ENCODE measurements around the gene MRPS23.
A peak's percentile ranks its signal among the peaks of the same experiment; 100 is the strongest.

Gene MRPS23

DNA sequence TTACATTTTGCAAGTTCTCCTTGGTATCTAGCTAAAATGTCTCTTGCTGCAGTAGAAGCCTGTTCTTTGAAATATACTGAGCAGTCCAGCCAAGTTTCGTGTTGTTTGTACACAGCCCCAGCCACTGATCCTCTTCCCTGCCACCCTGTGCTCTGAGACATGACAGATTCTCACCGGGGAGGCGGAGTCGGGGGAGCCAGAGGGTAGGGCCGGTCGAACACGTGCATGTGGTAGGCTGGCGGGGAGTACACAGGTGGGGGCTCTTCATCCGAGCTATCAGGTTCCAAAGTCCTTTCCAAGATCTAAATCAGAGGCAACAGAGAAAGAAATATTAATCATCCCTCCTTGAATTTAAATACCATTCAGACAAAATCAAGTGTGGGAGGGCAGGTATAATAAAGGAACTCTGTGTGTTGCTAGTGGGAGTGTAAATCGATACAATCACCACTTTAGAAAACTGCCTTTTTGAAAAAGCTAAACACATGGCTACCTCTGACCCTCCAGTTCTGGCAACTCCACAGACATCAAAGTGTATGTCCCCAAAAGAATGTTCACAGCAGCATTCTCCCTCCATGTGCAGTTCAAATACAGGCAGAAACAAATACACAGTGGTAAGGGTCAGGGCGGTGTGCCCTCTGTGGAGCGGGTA lies 29.7 kb upstream of the MRPS23 start:
- no peak for DNase-seq (ENCODE audit: low read depth)

DNA sequence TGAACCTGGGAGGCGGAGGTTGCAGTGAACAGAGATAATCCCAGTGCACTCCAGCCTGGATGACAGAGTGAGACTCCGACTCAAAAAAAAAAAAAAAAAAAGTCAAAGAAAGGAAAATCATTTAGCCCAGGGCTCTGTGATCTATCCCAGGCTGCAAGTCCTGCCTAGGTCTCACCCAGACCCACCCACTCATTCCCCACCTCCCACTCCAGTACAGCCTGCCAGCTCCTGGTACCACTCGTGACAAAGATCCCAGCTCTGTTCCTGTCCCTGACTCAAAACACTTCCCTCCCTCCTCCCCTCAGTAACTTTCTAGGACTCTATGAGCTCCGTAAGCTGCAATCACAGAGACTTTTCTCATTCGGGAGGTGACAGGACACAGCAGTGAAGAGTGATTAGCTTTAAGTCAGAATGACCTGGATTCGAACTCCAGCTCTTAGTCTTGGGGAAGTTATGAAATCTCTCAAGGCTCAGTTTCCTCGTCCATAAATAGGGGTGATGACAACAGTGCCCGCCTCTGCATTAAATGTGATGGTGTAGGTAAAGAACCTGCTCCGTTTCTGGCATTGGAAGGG lies 28.0 kb upstream of the MRPS23 start:
- no peak for DNase-seq (ENCODE audit: low read depth)

DNA sequence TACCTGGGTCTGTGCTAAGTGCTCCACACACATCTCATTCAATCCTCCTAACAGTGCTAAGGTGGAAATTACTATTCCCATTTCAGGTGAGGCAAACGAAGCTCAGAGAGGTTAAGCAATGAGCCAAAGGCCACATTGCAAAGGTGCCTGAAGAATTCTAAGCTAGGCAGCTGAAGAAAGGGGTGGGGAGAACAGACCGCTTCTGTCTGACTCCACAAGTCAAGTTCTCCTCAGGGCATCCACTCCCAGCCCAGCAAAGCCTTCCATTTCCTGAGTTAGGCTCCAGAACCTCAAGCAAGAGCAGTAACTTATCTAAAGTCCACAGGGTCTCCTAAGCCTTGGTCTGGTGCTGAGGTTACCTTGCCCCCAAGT lies 27.0 kb upstream of the MRPS23 start:
- DNase-seq (ENCODE audit: low read depth) = no peak

DNA sequence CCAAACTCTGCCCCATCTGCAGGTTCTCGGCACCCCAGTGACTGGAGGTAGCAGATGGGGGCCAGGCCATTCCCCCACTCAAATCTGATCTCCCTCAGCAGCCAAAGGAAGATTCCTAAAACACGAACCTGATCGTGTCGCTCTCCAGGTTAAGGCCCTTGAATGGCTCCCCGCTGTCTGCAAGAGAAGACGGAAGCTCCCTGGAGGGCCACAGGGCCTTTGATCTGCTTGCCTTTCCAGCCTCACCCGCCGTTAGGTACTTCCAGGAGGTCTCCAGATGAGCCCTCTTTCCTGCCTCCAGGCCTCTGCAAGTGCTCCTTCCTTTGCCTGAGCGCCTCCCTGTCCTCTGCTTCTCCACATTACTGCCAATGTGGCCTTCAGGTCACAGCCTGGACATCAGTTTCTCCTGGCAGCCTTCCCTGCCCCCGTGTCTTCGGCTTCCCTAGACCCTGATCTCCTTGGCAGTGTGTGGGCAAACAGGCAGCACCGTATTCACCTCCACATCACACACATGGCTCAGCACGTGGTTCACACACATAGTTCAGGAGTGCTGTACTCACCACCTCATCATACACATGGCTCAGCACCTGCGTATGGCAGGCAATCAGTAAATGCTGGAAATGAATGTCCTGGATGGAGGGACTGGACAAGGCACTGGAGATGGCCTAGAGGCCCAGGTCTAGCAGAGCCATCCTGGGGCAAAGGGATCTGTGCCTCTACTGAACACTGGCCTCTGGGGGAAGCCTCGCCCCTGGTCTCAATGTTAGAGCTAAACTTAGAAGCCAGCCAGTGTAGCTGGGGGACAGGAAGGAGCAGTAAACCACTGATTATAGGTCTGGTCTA lies 26.4 kb upstream of the MRPS23 start:
- no peak for DNase-seq (ENCODE audit: low read depth)

DNA sequence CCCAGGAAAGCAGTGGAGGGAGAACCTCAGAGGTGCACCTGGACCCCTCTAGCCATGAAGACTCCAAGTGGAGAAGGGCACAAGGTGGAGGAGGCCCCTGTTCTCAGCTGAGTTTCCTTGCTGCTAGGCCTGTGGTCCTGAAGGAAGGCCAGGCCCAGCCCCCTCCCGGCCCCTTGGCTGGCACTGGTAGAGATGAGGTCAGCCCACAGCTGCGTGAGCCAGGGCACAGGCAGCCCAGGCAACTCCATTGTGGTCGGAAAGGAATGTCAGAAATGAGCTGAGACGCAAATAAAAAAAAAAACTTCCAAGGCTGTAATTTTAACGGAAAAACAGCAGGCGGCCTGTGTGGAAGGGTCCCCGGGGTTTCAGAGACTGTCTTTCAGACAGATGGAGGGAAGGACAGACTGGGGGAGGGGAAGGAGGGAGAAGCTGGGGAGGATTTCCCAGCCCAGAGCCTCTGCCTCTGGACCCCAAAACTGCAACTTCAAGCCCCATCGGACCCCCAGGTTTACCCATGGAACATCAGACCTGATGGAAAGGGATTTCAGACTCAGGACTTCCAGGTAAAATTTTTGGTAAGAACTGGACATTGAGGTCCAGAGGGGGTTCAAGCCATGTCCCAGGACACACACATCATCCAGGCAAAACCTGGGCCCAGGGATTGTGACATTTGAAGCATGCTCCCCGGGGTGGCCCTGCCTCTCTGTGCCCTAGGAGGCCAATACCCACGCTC lies 25.6 kb upstream of the MRPS23 start:
- DNase-seq (ENCODE audit: low read depth) = peak; percentile 94

DNA sequence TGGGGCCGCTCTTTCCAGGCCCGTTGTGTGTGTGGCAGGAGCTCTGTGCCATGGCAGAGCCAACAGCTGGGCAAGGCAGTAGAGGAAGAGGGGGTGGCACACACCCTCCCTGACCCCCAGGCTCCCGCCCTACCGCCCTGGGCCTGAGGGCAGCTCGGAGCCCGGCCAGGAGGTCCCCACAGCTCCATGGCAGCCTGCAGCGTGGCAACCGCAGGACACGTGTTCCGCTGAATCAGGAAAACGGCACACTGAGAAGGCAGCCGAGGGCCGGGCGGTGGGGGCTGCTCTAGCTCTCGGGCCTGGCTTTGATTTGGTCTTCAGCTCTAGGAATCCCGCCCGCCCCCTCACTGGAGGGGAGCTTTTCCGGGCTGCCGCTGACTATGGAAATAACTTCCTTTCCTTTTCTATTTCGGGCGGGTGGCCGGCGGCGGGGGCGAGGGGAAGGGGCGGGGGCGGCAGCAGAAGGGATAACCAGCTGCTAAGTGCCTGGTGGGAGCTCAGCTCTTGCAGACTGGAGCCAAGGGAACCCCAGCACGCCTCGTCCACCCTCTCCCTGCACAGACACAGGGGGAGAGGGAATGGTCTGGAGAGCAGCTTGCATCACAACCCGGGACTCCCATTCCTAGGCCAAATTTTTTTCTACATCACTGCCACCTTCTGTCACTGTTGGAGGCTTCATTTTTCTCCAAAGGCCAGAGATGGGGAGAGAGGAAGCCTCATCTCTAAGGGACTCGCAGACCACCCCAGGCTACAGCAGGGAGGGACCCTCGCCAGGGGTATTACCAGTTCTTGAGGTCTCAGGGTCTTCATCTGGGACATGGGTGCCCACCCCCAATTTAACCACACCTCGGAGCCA lies 24.8 kb upstream of the MRPS23 start:
- DNase-seq (ENCODE audit: low read depth) = no peak

DNA sequence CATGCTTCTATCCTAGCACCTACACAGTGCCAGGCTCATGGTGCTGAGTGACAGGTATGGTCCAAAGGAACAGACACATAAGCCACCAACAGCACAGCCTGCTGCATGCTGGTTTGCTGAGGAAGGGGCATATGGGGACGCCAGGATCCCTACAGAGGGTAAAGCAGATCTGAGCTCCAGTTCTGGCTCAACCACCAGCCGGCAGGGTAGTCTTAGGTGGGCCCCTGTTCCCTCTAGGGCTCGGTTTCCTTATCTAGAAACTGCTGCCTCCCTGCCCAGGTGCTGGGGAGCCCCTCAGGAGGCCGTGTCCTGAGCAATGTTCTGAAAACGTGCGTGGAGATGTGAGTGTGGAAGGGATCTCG lies 24.2 kb upstream of the MRPS23 start:
- DNase-seq (ENCODE audit: low read depth) = no peak

DNA sequence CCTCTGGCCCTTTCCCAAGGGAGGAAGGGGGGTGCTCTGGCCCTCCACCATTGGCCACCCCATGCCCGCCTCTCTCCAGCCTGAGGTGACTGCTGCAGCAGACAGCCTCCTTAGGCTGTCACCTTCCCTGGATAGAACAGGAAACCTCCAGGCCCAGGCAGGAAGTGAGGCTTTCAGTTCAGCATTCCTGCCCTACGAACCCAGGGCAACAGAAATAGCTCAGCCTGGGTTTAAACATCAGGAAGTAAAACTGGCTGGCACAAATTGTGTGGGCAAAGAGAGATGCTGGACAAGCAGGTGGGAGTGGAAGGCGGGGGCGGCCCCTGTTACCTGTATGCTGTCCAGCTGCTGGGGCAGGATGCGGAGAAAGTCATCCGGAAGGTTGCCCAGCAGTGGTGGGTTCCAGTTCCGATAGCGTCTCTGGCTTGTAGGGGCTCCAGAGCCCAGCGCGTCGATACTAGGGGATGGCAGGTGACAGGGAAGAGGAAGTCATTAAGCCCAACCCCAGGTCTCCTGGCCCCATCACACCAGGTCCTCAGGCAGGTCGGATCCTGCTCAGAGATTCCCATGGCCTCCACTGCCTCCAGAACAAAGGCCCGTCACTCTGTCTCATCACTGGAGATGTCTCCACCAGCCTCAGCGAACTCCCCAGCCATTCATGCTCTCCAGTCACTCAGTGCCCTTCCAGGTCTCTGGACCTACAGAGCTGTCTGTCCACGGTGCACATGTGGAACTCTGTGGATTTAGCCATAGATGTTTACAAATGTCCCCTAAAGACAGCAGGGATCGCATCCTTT lies 23.6 kb upstream of the MRPS23 start:
- no peak for DNase-seq (ENCODE audit: low read depth)

DNA sequence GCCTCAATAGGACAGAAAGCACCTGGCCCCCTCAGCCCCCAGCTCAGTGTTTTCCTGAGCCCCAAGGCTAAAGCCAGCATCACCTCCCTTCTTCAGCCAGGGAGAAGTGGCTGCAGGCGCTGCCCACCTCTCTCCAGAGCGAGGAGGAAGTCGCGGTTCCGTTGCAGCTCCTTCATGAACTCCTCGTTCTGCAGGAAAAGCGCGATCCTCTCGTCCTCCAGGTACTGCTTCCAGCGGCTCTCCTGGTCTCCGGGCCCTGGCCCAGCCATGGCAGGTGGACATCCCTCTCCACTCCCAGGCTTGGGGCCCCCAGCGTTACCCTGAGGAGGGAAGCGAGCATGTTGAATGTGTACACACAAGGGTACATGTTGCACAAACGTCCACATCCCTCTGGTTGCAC lies 22.7 kb upstream of the MRPS23 start:
- no peak for DNase-seq (ENCODE audit: low read depth)

DNA sequence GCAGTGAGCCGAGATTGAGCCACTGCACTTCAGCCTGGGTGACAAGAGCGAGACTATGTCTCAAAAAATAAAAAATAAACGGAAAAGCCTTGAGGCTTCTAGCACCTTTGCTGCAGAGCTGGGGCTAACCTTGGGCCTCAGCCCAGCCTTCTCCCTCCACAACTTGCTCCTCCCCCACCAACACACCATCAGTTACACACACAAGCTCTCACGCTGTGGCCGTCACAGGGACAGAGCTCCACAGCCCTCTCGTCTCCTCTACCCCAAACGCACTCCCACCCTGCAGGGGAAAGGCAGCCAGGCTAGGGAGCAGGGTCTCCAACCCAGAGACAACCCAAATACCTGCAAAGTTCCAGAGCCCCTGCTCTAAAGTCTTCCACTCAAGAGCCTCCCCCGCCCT lies 22.0 kb upstream of the MRPS23 start:
- no peak for DNase-seq (ENCODE audit: low read depth)

DNA sequence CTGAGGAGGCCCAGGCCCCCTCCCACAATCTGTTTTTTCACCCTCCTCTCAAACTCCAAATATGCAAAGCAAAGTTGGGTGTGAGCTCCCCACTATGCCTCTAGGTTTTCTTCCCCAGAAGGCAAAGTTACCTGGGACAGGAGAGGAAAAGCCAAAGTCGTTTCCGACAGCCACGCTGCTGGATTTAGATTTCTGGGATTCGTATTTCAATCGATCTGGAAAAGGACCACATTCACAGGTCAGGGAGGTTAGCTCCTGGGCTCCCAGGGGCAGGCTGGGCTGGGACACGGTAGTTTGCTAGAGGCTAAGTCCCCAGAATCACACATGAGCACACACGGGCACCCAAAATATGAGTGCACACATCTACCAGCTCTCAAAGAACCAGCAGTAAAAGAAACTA lies 21.3 kb upstream of the MRPS23 start:
- no peak for DNase-seq (ENCODE audit: low read depth)

DNA sequence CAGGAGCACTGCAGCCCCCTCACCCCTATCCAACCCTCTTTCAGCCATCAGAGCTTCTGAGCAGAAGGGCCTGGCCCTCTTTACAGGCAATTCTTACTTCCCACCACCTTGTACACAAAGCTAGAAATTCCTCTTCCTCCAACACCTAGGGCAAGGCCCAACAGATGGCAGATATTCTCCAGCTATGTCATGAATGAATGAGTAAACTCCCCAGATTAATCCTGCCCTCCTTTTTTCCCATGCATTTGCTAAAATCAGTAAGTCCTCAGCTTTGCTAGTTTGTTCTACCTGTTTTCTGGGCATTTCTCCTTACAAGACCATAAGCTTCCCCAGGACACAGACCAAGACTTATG lies 20.4 kb upstream of the MRPS23 start:
- no peak for DNase-seq (ENCODE audit: low read depth)

DNA sequence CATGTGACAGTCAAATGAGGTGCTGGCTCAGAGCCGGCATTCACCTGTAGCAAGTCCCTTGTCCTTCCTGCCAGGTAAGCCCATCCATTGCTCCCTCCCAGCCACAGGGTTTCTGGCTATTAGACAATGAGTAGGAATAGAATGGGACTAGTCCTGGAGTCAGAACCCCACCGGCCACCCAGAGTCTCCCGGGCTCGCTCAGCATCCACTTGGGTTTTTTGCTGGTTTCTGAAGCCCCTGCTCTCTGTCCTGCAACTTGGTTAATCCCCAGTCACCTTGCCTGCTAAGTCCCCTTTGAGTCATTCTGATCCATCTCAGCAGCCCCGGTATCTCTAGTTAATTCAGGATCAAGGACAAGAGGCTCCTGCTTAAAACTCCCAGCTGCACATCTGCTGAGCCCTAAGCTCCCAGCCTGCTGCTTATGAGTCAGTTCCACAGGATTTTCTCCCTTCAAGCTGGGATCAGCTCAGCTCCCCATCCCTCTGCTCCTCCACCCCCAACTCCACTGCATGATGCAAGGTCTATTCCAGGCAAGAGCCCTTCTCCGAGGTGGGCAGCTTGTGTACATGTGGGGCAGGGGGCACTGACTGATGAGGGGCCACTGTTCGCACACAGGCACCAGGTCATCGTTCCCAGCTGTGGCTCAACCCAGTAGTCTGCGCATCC lies 19.9 kb upstream of the MRPS23 start:
- DNase-seq (ENCODE audit: low read depth) = no peak

DNA sequence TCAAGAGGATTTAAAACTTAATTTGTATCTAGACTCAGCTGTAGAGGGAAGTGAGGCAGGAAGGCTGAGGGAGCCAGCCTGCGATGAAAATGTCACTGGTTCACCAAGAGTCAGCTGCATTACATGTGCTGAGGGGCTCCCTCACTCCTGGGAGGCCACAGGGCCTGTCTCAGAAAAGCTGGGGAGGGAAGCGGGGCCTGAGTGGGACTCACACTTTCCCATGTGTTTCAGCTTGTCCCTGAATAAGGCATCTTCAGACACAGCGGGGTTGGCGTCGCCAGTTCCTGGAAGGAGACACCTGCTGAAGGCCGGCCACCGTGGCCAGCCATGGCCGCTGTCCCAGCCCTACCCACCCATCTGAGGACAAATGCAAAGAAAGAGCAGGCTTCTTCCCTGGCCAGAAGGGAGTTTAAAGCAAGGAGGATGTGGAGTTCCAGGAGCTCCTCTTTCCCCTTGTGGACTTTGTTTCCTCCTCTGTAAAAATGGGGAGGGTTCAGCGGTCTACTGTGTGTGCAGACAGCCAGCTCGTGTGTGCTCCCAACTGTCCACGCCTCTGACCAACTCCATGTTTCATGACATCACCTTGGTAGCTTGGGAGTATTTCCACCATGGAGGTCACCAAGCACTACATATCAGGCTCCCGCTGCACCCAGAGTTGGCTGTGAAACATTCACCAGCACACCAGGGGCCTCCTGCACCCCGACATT lies 19.2 kb upstream of the MRPS23 start:
- DNase-seq (ENCODE audit: low read depth) = no peak

DNA sequence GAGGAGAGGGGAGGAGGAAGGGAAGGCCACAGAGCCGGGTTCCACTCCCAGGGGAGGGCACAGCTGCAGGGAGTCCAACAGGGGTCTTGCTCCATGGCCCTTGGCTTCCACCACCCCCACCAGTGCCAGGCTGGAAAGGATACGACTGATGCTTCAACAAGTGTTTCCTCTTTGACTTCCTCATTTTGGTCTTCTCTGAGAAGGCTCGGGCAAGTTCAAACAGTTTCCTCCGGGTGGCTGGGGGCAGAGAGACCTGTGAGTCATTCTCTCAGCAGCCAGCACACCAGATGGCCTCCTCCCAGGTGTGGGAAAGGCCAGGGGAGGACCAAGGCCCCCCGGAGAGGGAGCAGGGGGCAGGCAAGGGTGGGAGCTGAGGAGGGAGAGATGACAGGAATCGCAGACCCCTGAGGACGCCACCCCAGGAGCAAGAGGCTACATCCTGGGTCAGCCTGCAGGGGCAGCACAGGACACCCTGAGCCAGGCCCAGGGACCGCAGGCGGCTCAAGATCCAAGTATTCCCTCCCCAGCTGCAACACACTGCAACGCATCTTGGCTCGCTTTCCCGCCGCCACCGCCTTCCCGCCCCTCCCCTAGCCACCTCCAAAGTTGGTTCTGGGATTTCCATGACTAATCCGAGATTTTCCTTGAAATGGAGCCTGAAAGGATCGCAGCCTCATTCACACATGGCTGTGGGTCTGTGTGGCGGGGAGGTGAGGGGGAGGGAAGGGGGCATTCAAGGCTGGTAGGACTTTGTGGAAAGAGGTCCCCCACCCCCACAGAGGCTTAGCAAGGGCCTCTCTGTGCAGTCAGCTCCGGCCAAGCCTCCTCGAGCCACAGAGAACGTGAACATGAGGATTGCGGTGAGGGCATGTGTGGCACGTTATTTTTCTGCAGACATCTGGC lies 18.4 kb upstream of the MRPS23 start:
- DNase-seq (ENCODE audit: low read depth) = peak; percentile 89

DNA sequence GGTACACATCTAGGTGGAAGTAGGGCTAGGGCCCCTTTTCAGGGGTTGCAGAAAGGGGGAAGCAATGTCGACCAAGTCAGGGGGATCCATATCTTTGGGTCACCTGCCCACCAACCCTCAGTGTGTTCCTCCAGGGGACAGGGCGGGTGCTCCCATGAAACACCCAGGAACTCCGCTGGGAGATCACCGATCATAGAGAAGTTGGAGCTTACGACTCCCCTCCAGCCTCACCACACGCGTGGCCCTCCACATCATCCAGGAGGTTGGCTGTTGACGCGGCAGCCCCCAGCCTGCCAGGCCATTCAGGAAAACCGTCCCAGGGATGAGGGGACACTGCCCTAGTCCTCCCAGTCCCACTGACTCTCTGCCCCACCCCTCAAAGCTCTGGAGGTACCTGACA lies 17.3 kb upstream of the MRPS23 start:
- DNase-seq (ENCODE audit: low read depth) = no peak

DNA sequence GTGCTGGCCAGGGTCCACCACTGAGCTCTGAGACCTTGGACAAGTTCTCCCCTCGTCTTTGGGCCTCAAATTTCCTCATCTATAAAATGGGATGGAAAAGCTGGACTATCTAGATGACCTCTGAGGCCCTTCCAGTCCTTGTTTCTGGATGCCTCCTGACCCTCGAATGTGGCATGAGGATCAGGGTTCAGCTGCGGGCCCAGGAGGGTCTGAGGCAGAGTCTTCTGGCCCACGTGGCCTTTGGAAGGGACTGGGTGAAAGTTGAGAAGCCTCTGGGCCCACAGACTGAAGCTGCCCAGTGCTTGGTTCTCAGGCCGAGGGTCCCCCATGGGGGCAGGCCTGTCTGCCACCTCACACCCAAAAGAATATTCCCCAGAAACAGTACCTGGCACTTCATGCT lies 16.9 kb upstream of the MRPS23 start:
- DNase-seq (ENCODE audit: low read depth) = no peak

DNA sequence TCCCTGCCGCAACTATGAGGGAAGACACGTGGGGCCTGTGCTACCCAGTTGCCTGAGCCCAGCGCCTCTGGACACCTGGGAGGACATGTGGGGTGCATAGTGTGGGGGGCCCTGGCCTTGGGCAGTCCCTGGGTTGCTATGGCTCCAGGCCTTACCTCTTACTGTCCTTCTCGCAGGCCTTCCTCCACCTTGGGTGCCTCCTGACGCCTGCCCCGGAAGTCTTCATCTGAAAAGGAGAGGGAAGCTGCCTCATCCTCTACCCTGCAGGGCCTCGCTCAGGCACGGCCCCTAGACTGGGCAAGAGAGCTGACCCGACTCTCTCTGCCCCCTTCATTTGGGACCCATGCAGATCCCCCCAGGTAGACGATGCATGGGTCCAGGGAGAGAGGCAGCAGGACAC lies 16.5 kb upstream of the MRPS23 start:
- DNase-seq (ENCODE audit: low read depth) = no peak

DNA sequence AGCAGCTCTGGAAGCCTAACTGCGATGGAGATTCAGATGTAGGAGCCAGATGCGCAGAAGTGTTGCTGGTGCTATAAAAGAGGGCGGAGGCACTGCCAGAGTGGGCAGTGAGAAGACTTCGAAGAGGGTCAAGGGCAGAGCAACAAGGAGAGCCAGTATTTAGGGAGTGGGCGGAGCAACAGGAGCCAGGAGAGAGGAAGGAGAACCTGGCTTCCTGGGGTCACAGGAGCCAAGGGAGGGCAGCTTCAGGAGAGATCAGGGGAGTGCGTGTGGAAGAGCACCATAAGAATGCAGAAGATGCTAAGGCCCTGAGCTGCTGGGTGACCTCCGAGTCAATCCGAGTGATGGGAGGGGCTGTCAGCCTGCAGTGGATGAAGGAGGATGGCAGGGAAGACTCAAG lies 14.4 kb upstream of the MRPS23 start:
- no peak for DNase-seq (ENCODE audit: low read depth)
